VCaP (cell line): Measurements from ENCODE around the gene CD244.

Experiments used
- H3K27ac ChIP-seq: fragments of 450-650 bp; 2 replicates; pipeline ENCODE4 v1.5.1; 2017
- CTCF ChIP-seq: fragments of 450-650 bp; conservative IDR thresholded peaks from 2 replicates; pipeline ENCODE4 v1.5.1; 2017; ENCODE audit warnings: mild to moderate bottlenecking, moderate library complexity

The CD244 gene

GRCh38 chr1:160863061-160863773, 530 bp upstream of the CD244 start:
- H3K27ac ChIP-seq, result no peak overlapping the region
- no peak for TF ChIP-seq CTCF

GRCh38 chr1:160860840-160861505, 1.7 kb downstream of the CD244 start:
- no peak overlapping the region for H3K27ac ChIP-seq
- no peak for TF ChIP-seq CTCF

GRCh38 chr1:160859166-160859565, 3.5 kb downstream of the CD244 start:
- TF ChIP-seq CTCF, result no peak

GRCh38 chr1:160858507-160858906, 4.2 kb downstream of the CD244 start:
- no peak overlapping the region for H3K27ac ChIP-seq
- no peak for TF ChIP-seq CTCF

More at GRCh38 chr1:160859166-160859565, 3.5 kb downstream of the CD244 start:
- H3K27ac ChIP-seq, result no peak overlapping the region

GRCh38 chr1:160858097-160858496, 4.6 kb downstream of the CD244 start:
- TF ChIP-seq CTCF, result no peak
- H3K27ac ChIP-seq, result no peak overlapping the region

- H3K27ac ChIP-seq, result no peak overlapping the region
- TF ChIP-seq CTCF, result no peak
These were observed 7.3 kb downstream of the CD244 start for GRCh38 chr1:160855181-160855981.

GRCh38 chr1:160853754-160854153, 8.9 kb downstream of the CD244 start:
- TF ChIP-seq CTCF, result no peak
- H3K27ac ChIP-seq, result no peak overlapping the region
